HG03469 (cell line): ENCODE results near the gene MEN1.
"Not testable (repeated sequence)": the region's sequence is repeated elsewhere in the genome, so short reads cannot be mapped to it uniquely, and the experiment has no call there.

ENCODE experiments used
- ATAC-seq: cut with Tn5 transposase; IDR thresholded peaks from one replicate; pipeline ENCODE4 v1.9.1; 2021; ENCODE audit warnings: mild to moderate bottlenecking, moderate library complexity, moderate number of reproducible peaks; ENCODE audit not compliant: unreplicated experiment

Gene MEN1

DNA sequence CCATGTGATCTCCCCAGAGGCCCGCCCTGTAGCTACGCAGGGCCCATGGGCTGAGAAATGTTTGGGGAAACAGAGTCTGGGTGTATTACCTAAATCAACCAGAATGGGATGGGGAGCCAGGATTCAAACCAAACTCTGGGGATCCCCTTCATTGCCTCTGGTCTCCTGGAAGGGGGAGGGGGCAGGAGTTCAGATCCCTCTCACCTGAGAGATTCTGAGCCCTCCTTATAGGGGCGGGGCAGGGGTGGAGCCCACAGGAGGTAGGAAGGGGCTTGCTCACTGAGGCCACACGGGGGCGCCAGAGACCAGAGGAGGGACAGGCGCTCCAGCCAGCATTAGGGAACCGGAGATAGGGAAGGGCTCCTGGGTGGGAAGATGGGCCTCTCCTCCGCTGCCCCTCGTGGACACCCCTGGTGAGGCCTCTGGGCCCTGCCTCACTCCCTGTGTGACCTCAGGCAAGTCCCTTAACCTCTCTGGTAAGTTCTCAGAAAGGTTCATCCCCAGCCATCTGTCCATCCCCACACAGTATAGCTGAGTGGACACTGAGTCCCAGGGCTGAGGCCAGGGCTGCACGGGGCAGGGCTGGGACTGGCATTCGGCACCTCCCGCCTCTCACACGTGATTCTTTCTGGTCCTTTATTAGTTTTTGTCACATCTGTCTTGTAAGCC lies 36.8 kb upstream of the MEN1 start:
- ATAC-seq: no peak

DNA sequence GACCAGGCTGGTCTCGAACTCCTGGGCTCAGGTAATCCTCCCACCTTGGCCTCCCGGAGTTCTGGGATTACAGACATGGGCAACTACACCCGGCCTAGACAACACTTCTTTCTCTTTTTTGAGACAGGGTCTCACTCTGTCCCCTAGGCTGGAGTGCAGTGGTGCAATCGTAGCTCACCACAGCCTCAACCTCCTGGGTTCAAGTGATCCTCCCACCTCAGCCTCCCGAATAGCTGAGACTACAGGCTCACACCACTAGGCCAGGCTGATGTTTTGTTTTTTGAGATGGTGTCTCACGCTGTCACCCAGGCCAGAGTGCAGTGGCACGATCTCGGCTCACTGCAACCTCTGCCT lies 35.4 kb upstream of the MEN1 start:
- ATAC-seq: not testable (repeated sequence)

DNA sequence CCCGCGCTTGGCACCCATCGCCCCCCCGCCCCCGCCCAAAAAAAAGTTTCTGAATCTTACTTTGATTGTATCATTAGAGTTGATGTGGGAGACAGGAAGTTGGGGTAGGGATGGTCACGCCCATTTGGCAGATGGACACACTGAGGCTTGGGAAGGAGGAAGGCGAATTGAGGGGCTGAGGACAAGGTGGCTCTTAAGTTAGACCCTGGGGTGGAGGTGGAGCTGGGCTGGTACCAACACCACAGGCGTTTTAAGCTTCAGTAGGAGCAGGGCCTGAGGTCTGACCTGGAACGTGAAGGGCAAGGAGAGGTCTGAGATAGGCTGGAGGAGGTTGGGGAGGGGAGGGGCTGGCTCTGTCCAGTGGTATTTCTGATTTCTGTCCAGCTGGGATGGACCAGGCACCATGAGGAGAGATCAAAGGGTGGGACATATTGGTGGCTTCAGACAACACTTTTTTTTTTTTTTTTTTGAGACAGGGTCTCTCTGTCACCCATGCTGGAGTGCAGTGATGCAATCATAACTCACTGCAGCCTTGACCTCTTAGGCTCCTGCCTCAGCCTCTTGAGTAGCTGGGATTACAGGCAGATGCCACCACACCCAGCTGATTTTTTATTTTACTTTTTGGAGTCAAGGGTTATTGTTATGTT lies 34.9 kb upstream of the MEN1 start:
- no peak for ATAC-seq

DNA sequence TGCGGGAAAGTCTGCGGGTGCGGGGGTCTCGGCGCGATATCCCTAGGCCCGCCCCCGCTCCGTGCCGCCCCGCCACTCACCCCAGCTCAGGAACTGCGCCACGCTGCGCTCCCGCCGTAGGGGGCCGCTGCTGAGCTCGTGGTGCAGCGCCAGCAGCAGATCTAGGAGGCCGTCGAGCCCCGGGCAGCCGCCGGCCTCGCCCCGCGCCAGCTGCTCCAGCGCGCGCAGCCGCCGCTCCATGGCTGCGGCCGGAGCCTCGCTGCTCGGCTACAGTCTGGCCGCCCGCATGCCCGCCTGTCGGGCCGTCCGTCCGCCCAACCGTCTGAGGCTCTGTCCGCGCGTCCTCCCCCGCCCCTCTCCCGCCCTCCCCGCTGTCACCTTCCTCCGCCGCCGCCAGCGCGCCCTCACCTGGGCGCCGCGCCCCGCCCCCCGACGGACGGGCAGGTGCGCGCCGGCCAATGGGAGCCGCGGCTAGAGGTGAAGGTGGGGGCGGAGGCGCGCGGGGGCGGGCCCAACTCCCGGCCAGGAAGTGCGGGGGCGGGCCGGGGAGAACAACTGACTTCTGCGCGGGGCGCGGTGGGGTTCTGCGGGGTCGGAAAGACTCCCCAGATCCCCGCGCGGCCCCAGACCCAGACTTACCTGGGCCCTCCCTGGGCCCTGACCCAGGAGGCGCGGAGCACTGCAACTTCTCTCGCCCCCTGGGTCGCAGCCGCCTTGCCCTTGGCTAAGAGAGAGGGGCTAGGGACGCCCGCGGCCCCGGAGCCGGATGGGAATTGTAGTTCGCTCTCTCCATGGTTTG lies 34.2 kb upstream of the MEN1 start, which contains the start of gene CDC42BPG:
TSS of gene CDC42BPG (minus strand) at position 324 of the 799 bp plus-strand sequence. CDS start at position 240, 84 bp downstream.
- ATAC-seq: no peak

DNA sequence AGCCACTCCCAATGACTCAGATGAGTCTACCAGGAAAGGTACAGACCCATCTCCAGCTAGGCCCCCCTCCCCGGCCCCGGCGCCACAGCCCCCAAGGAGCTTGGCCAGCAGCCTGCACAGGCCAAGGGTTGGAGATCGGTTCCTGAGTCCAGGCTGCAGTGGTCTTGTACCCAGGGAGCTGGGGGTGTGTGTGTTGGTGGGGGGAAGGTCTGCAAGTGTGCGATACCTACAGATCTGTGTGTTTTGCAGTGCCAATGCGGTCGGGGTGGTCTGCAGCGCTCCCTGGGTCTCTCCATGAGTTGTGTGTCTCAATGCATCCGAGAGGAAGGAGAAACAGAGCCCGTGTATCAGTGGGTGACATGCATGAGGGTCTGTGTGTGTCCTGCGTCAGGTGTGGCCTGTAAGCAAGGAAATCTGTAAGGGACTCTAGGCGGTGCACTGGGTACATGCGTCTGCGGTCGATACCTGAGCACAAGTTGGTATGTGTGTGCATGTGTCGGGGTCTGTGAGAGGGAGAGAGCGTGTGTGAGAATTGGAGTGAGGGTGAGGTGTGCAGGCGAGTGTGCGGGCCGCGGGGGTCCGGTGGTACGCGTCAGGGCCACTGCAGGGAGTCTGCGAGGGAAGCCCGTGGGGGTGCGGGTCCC lies 33.5 kb upstream of the MEN1 start:
- no peak for ATAC-seq

DNA sequence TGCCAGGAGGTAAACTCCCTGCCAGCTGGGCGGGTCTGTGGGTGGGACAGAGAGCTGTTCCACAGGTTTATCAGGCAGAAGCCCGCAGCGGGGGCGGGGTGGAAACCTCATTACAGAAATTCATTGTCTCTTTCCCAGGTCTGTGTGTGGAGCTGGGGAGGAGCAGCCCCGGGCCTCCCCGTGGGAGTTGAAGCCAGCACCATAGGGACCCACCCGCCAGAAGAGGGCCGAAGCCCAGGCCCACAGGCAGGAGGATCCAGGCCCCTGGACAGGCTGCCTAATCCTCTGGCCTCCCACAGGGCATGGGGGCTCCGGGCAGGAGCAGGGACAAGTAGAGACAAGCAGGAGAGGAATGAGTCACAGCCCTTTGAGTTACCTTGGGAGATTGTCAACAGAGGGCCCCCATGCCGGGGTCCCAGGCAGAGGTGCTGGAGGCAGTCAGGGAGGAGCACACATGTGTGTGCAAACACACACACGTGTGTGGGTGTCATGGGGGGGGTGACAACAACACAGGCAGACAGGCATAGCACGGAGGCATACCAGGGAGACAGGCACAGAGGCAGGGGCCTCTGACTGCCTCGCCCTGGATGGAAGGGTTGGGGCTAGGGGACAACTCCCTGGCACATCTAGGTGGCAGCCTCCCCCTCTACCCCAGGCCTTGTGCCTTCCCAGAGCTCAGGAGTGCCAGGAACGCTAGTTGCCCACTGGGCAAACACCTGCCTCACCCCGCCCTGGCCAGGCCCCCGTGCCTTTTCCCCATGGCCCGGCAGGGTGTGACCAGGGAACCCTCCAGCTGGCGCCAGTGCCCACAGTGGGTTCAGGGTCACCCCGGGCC lies 32.7 kb upstream of the MEN1 start:
- no peak for ATAC-seq

DNA sequence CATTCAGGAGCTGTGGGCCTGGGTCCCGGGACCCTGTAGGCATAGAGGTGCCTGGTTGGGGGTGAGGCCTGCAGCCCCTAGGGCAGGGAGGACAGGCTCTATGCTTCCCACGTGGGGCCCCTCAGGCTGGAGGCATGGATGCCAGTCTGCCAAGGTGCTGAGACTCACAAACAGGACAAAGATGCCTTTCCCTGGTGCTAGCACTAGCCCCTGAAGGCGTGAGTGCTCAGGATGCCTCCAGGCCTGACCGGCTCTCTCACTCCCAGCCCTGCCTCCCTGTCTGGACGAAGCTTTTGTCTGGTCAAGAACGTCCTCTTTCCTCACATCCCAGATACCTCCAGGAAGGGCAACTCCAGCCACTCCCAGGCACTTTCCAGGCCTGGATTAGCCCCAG lies 32.0 kb upstream of the MEN1 start:
- ATAC-seq: no peak

DNA sequence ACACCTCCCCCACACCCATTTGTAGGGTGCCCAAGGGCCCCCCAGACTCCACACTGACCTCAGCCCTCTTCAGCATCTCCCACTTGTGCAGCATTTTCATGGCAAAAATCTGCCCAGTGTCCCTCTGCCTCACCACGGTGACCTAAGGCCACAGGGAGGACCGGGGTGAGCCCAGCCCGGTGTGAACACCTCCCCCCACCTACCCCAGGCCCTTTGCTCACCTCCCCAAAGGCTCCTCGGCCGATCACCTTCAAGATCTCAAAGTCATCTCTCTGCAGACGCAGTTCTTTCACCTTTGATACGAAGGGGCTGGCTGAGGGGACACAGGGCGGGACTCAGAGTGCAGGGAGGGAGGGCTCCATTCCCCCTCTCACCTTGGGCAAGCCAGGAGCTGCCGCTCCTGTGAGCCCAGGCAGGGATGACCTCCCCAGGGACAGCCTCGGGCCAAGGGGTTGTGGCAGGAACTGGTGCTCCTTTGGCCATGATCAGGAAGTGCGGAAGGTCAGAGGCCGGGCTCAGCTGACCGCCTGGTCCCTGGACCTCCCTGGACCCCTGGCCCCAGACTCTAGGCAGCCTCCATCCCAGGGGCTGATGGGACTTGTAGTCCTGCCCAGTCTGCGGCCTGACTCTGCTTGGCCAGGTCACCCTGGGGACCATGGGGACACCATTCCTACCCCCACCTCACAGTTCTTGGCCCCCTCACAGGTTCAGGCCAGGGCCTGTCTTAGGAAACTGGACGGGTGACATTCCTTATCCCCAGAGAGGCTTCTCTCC lies 31.4 kb upstream of the MEN1 start:
- ATAC-seq: no peak

DNA sequence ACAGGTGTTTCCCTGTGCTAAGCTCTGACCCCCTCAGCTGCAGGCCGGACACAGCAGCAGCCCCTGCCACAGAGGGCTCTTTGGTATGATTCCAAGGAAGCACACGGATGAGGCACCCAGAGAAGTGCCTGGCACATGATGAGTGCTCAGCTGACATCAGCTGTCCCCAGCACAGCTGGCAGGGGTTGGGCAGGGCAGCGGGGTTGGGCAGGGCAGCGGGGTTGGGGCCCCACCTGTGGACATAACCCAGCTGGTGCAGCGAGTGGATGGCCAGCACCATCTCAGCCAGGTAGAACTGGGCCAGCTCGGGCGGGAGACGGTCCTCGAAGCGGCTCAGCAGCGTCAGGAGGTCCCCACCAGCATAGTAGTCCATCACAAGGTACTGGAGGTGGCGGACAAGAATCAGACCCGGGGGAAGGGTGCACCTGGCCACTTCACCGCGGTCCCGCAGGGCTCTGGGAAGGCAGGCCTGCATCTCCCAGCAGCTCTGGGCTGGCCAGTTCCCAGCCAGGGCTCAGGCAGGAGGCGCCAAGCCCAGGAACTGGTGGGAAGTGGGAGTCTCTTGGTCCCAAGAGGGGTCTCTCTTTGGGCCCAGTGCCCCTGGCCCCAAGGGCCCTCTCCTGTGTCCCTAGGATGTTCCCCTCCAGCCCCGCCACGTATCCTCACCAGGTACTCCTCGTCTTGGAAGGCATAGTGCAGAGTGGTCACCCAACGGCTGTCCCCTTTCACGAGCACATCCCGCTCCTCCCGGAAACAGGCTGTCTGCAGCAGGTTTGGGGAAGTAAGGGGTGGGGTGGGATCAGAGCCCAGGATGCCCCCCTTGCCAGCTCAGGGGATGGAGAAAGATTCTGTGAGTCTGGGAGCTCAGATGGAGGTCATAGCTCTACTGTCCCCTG lies 29.8 kb upstream of the MEN1 start:
- no peak for ATAC-seq

DNA sequence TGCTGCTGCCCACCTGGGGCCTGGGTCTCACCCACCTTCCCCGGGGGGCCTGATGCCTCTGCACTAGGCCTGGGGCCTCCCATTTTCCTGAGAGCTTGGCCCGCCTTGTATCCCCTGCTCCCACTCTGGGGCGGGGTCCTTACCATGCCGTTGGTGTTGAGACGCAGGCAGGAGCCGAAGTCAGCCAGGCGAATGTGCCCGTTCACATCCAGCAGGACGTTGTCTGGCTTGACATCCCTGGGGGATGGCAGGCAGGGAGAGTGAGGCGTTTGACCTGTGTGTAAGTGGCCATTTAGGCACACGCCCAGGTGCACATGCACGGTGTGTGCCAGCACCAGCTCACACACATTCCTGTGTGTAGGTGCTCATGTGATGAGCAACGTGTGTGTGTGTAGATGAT lies 29.0 kb upstream of the MEN1 start:
- no peak for ATAC-seq

DNA sequence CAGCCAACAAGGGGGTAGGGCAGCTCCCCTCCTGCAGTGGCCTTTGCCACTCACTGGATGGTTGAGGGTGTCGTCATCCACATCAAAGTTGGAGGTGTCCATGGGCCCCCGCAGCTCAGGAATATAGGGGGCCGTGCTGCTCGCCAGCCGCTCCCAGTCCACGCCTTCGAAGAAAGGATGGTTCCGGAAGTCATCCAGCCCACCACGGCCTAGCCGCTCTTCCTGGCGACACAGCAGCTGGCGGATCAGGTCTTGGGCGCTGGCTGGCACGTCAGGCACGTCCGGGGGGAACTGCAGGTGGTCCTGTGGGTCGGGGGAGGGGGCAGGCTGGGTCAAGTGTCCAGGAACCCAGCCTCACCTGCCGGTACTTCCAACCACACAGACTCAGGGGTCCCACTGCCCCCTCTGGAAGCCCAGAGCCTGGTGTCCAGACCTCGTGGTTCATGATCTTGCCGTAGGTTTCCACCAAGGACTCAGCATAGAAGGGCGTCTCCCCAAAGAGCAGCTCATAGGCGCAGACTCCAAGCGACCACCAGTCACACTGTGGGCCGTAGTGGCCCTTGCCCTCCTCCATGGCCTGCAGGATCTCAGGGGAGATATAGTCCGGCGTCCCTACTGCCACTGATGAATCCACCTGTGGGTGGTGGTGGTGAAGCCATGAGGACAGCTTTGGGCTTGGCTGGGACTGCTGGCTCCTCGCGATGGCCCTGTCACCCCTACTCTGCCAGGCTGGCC lies 28.4 kb upstream of the MEN1 start:
- ATAC-seq: no peak

DNA sequence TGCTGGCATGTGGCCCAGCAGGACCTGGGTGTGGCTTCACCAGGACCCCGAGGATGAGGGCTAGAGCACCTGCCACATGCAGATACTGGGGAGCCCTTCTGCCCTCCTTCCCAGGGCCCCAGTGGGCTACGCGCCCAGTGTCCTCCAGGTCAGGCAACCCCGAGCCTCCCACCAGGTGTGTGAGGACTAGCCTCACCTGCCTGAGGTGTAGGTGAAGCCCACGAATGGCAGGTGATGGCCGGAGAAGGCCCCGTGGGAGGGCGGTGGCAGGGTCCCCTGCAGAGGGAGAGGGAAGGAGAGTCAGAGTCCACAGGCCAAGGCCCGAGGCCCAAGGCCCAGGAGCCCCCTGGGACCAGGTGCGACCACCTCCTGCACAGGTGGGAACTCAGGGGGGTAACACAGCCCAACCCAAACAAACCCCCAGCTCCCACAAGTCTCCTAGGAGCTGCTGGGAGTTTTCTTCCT lies 27.6 kb upstream of the MEN1 start:
- ATAC-seq: no peak

DNA sequence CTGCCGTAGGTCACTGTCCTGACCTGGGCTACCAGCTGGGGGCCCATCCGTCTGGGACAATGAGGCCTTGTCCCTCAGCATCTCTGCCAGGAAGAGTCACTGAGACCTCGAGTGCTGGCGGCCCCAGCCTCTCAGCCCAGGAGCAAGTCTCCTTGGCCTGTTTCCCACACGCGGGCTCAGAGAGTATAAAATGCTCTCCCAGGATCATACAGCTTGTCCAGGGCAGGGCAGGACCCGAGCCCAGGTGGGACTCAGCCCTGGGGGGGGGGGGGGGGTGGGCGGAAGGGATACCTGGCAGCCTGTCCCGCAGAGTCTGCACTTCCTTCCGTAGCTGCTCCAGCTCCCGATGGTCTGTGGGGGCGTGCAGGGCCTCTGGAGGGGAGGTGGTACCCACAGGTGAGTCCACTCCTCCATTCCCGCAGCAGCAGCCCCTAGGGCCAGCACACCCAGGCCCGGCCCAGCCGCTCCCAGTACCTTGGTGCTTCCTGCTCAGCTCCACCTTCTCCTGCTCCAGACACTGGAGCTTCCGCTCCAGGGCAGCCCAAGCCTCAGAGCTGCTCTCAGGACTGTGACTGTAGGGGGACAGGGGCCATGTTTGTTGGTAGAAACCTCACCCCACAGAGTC lies 26.2 kb upstream of the MEN1 start:
- no peak for ATAC-seq

DNA sequence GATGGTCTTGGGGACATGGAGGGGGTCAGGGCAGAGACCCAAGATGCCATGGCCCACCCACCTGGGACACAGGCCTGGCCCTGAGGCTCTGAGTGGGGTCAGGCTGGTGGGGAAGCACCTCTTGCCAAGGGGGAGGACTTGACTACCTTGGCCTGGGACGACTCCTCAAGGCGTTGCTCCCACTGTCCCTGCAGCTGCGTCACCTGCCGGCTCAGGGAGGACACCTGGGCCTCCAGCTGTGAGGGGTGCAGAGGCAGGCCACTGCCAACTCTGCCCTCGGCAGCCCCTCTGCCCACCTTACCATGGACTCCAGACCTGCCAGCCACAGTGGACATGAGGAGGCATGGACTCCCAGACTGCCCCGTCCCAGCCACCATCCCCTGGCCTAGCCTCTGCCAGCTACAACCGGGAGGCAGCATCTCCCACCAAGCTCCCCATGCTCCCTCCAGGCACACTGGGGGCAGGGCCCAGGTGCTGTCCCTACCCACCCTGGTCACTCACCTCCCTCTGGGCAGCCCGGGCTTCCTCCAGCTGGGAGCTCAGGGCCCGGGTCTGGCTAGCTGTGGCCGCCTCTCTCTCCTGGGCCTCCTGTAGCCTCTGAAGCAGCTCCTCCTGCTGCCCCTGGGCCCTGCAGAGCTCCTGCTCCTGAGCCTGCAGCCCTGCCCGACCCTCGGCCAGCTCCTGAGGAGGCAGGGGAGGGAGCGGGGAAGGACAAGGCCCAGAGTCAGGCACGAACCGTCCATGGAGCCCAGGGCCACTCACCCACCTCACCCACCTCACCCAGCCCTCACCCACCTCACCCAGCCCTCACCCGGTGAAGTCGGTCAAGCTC lies 25.5 kb upstream of the MEN1 start:
- ATAC-seq: no peak

DNA sequence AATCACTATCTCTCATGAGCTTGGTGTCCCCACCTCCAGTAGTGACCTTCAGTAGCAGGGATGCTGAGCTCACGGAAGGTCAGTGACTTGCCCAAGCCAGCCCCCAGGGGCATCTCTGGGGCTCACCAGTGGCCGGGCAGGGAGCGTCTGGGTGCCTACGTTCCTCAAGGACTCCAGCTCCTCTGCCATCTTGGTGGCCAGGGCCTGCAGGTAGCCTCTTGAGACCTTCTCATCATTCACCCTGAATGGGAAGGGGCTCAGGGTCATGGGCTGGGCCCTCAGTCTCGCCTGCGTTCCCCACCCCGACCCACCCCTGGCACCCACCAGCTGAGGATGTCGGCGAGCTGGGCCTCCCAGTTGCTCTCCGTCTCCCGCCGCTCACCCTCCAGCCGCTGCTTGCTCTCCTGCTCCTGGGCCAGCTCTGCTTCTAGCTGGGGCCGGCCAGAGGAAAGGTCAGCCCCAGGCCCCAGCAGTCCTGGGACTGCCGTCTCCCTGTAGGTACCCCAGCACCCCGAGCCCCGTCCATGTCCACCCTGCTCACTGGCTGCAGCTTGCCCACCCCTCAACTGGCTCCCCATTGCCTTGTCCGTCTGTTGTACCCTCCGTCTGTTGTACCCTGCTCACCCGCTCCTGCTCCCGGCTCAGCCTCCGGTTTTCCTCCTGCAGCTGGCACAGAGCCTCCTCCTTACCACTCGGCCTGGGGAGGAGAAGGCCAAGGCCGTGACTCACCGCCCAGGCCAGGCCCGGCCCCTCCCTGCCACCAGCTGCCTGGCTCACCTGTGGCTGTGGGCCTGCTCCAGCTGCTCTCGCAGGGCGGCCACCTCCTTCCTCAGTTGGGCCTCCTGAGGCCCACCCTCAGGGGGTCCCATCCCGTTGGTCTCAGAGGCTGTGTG lies 24.6 kb upstream of the MEN1 start:
- no peak for ATAC-seq
